Ectodermal cell (in vitro differentiated cells): ENCODE data around the gene IFIT5.
"Not testable (repeated sequence)": the region's sequence is repeated elsewhere in the genome, so short reads cannot be mapped to it uniquely, and the experiment has no call there.

Experiments
- H3K27ac ChIP-seq: 2 replicates; pipeline ENCODE4 v1.7.0; 2013; ENCODE audit warnings: mild to moderate bottlenecking, low read depth, low read length; ENCODE audit not compliant: insufficient read depth, poor library complexity, severe bottlenecking
- H3K27me3 ChIP-seq: 2 replicates; pipeline ENCODE4 v1.7.0; 2013; ENCODE audit warnings: mild to moderate bottlenecking, low read length; ENCODE audit not compliant: insufficient read depth, control insufficient read depth, poor library complexity, severe bottlenecking
- H3K36me3 ChIP-seq: one replicate; pipeline ENCODE4 v1.7.0; 2013; ENCODE audit warnings: low read length; ENCODE audit not compliant: control insufficient read depth, insufficient read depth
- H3K4me1 ChIP-seq: one replicate; pipeline ENCODE4 v1.7.0; 2013; ENCODE audit warnings: low read length; ENCODE audit not compliant: control insufficient read depth, insufficient read depth
- H3K4me3 ChIP-seq: 2 replicates; pipeline ENCODE4 v1.7.0; 2013; ENCODE audit warnings: low read depth, low read length, control low read depth; ENCODE audit not compliant: insufficient read depth
- H3K9me3 ChIP-seq: 2 replicates; pipeline ENCODE4 v1.7.0; 2013; ENCODE audit warnings: mild to moderate bottlenecking, low read length, moderate library complexity; ENCODE audit not compliant: control insufficient read depth
- WGBS, 2 experiments: methylation state at CpG; one replicate each; pipeline ENCODE4 v1.1.7; 2013; ENCODE audit warnings: missing lambda C conversion rate in 2 of 2; 5-methylcytosine and 5-hydroxymethylcytosine counted together

The IFIT5 gene

GRCh38 chr10:89427629-89428028 is 13.3 kb downstream of the IFIT5 start:
- H3K9me3 ChIP-seq, result no peaks in the 10 kb centered on the region
- no peaks in the 10 kb centered on the region for H3K4me1 ChIP-seq
- WGBS, 2 experiments, result 78 to 87% methylated on average over 3 of the region's 4 CpGs
- H3K27me3 ChIP-seq, result no peaks in the 10 kb centered on the region
- no peak overlapping the region for H3K4me3 ChIP-seq
- no peak overlapping the region for H3K27ac ChIP-seq
- H3K36me3 ChIP-seq, result no peaks in the 10 kb centered on the region

GRCh38 chr10:89428877-89429276 is 14.5 kb downstream of the IFIT5 start:
- Histone ChIP-seq H3K4me3 (no peak overlapping the region), H3K27me3 (no peaks in the 10 kb centered on the region), H3K4me1 (no peaks in the 10 kb centered on the region), H3K36me3 (no peaks in the 10 kb centered on the region), H3K27ac (no peak overlapping the region), H3K9me3 (no peaks in the 10 kb centered on the region)
- WGBS, 2 experiments, result 92% methylated on average over 1 of the region's 1 CpG; no CpG with 5 or more reads in 1 of the 2 experiments

- no peaks in the 10 kb centered on the region for H3K4me1 ChIP-seq
- H3K9me3 ChIP-seq, result no peaks in the 10 kb centered on the region
- no peaks in the 10 kb centered on the region for H3K36me3 ChIP-seq
- H3K27ac ChIP-seq, result no peak overlapping the region
- no peaks in the 10 kb centered on the region for H3K27me3 ChIP-seq
- 92 to 97% methylated on average over 3 of the region's 3 CpGs for WGBS, 2 experiments
- H3K4me3 ChIP-seq, result no peak overlapping the region
Measured at GRCh38 chr10:89431977-89432376, 17.6 kb downstream of the IFIT5 start.

GRCh38 chr10:89438525-89438924 is 24.2 kb downstream of the IFIT5 start:
- Histone ChIP-seq H3K4me3 (no peak overlapping the region), H3K27ac (no peak overlapping the region), H3K36me3 (no peaks in the 10 kb centered on the region), H3K4me1 (no peaks in the 10 kb centered on the region), H3K9me3 (no peaks in the 10 kb centered on the region), H3K27me3 (no peaks in the 10 kb centered on the region)
- 93 to 96% methylated on average over 4 of the region's 4 CpGs for WGBS, 2 experiments

GRCh38 chr10:89440226-89441009 is 26.1 kb downstream of the IFIT5 start:
- Histone ChIP-seq H3K27ac (no peak overlapping the region), H3K4me1 (no peaks in the 10 kb centered on the region), H3K4me3 (no peak overlapping the region), H3K27me3 (no peaks in the 10 kb centered on the region), H3K36me3 (no peaks in the 10 kb centered on the region), H3K9me3 (no peaks in the 10 kb centered on the region)
- WGBS, 2 experiments, result 95 to 96% methylated on average over 4 of the region's 4 CpGs

GRCh38 chr10:89442289-89442688 is 27.9 kb downstream of the IFIT5 start:
- Histone ChIP-seq H3K27me3 (no peaks in the 10 kb centered on the region), H3K9me3 (no peaks in the 10 kb centered on the region), H3K27ac (no peak overlapping the region), H3K4me1 (no peaks in the 10 kb centered on the region), H3K36me3 (no peaks in the 10 kb centered on the region), H3K4me3 (no peak overlapping the region)
- WGBS, 2 experiments, result 88 to 100% methylated on average over 1 of the region's 1 CpG

- H3K36me3 ChIP-seq, H3K27ac ChIP-seq, H3K4me1 ChIP-seq, H3K27me3 ChIP-seq, H3K9me3 ChIP-seq, H3K4me3 ChIP-seq: not testable (repeated sequence)
- 95 to 97% methylated on average over 7 of the region's 7 CpGs for WGBS, 2 experiments
Measured at GRCh38 chr10:89444819-89445218, 30.5 kb downstream of the IFIT5 start.

- WGBS, 2 experiments, result 94 to 97% methylated on average over 2 of the region's 2 CpGs
Measured at GRCh38 chr10:89450901-89451300, 36.5 kb downstream of the IFIT5 start.

GRCh38 chr10:89452193-89452592 is 37.8 kb downstream of the IFIT5 start:
- no peaks in the 10 kb centered on the region for H3K36me3 ChIP-seq
- no peaks in the 10 kb centered on the region for H3K4me1 ChIP-seq
- WGBS, 2 experiments, result 96 to 100% methylated on average over 1 of the region's 1 CpG
- H3K4me3 ChIP-seq, result no peak overlapping the region
- H3K9me3 ChIP-seq, result no peaks in the 10 kb centered on the region
- H3K27me3 ChIP-seq, result no peaks in the 10 kb centered on the region
- no peak overlapping the region for H3K27ac ChIP-seq

More at GRCh38 chr10:89450901-89451300, 36.5 kb downstream of the IFIT5 start:
- no peaks in the 10 kb centered on the region for H3K9me3 ChIP-seq
- no peaks in the 10 kb centered on the region for H3K27me3 ChIP-seq
- no peaks in the 10 kb centered on the region for H3K36me3 ChIP-seq
- no peak overlapping the region for H3K4me3 ChIP-seq
- no peak overlapping the region for H3K27ac ChIP-seq
- no peaks in the 10 kb centered on the region for H3K4me1 ChIP-seq

- Histone ChIP-seq H3K4me3 (no peak overlapping the region), H3K9me3 (no peaks in the 10 kb centered on the region), H3K27ac (no peak overlapping the region), H3K4me1 (no peaks in the 10 kb centered on the region), H3K36me3 (no peaks in the 10 kb centered on the region), H3K27me3 (no peaks in the 10 kb centered on the region)
- 92 to 96% methylated on average over 1 of the region's 1 CpG for WGBS, 2 experiments
Measured at GRCh38 chr10:89454561-89455347, 40.4 kb downstream of the IFIT5 start.
